Colon (tissue), 2 donors: ENCODE results near the gene LAPTM5.

Source experiments
- FAIRE-seq: peaks from 2 replicates; lab custom pipeline; 2012; peaks lifted over from hg19 to GRCh38; lab: Jason Lieb, UNC
- donor health status: control.
- donor health status: control.

The LAPTM5 gene

DNA sequence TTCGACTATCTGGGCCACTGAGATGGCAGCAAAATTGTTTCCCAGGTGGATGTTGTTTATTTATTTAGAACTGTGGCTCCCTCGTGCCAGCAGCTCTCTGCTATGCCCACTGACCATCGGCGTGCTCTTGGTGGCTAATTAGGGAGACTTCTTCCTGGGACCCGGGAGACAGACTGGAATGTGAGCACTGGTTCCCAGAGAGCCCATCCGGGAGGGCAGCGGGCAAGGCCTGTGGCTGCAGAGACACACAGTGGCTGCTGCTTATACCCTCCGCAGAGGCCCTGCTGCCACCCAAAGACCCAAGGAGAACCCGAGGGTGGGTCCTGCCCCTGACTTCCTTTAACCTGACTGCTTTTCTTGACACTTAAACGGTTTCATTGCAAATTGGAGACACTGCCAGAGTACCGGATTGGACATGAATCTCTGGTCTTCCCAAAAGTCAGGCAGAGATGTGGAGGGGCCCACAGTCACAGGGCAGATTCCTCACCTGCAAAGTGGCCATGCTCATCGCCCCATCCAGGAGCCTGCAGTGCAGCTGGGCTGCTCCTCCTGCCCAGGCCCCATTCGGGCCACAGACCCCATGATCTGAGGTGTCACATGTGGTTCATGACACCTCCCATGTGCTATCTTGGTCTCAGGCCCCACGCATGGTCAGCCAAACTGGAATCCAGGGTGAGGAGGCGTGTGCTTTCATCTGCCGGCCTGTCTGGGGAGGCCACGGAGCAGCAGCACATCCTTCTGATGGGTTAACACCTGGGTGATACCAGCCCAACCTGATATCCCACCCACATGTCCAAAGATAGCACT lies 28.5 kb downstream of the LAPTM5 start:
- FAIRE-seq = no peak

DNA sequence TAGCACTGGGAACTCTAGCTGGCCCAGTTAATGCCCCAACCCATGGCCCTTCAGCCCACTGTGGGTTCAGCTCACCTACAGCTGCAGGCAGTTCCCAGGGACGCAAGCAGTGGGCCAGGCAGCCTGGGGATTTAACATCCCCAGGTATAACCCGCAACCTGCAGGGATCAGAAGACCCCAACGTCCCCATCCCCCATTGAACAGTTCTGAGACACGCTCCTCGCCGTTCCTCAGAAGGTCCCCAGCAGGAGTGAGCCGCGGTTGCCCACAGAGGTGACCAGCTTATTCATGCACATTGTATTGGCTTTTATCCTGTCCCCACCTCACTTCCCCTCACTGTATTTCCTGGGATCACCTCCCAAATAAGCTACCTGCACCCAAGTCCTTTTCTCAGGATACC lies 29.2 kb downstream of the LAPTM5 start:
- no peak for FAIRE-seq

DNA sequence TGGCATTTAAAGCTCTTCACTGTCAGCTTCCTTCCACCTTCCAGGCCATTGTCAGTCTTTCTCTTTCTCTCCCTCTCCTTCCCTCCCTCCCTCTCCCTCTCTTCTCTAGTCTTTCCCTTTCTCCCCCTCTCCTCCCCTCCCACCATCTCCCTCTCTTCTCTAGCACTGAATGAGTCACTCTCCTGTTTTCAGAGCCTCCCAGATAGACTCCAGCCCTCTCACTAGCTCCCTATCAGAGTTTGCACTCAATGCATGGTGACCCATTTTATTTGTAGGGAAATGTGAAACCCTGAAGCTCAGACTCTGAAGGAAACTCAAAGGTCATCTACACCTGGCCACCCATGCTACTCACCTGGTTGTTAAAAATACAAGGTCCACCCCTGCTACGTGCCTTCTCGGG lies 29.8 kb downstream of the LAPTM5 start:
- no peak for FAIRE-seq

DNA sequence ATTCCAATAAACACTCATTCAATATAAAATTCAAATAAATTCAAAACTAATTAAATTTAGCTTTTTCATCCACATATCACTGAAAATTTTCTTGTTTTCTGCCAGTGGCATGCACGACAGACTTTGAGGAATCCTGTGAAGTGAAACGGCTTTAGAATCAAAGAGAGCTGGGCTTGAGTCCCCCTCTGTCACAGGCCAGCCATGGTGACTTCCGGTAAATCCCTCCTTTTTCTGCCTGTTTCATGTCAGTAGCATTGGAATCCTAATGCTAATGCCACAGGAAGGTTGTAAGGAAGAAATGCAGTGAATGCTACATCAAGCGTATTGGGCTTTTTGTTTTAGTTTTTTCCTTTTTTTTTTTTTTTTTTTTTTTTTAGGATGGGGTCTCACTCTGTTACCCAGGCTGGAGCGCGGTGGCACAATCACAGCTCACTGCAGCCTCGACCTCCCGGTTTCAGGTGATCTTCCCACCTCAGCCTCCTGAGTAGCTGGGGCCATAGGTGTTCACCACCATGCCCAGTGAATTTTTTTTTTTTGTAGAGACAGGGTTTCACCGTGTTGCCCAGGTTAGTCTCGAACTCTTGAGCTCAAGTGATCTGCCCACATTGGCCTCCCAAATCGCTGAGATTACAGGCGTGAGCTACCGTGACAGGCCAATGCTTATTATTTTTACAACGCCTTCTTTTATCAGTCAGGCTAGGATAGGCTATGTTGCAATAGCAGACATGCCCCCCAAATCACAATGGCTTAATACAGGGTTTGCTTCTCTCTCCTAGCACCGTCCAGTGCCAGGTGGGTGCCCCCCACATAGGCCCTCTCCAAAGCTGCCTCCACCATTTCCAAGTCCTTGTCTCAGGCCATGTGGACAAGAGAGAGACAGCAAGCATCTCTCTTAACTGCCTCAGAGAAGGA lies 30.5 kb downstream of the LAPTM5 start:
- FAIRE-seq = no peak

DNA sequence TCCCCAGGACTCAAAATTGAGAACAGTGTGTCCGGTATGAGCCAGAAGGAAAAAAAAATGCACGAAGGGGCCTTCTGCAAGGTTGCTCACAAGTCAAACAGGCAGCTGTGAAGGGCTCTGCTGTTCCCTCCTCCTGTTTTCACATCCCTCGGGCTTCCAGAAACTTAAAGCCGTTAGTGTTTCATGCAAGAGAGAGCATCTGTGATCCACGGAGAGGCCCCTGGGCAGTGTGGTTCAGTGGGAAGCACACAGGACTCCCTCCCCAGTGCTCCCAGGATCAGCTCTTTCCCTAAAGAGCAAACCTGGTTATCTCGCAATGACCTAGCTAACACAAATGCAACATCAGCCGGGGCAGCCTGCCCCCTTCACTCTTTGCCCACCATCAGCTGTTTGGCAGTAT lies 31.3 kb downstream of the LAPTM5 start:
- no peak for FAIRE-seq

DNA sequence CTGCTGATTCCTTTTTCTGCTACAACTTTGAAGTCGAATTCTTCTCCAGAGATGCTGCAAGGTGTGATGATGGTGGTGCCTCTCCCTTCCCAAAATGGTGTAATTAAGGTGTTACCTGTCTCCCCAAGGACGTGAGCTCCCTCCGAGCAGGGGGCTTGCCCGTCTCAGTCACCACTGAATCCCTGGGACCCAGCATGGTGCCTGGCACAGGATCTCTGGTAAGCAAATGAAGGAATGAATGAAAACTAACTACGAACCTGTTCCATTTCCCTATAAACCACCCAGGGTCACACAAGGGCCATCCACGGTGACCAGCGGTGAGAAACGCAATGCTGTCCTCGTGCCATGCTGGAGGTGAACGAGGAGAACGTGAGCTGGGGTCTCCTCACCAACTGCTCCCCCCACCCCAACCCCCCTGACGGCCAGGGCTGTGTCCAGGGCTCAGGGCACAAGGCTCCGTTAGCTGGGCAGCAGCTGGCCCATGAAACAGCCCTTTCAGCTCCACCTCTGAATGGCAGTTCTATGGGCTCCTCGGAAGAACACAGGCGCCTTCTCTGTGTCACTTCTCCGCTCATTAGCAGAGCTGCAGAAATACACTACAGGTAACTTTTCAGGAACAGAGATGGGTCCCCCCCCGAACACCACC lies 32.0 kb downstream of the LAPTM5 start:
- FAIRE-seq = no peak

DNA sequence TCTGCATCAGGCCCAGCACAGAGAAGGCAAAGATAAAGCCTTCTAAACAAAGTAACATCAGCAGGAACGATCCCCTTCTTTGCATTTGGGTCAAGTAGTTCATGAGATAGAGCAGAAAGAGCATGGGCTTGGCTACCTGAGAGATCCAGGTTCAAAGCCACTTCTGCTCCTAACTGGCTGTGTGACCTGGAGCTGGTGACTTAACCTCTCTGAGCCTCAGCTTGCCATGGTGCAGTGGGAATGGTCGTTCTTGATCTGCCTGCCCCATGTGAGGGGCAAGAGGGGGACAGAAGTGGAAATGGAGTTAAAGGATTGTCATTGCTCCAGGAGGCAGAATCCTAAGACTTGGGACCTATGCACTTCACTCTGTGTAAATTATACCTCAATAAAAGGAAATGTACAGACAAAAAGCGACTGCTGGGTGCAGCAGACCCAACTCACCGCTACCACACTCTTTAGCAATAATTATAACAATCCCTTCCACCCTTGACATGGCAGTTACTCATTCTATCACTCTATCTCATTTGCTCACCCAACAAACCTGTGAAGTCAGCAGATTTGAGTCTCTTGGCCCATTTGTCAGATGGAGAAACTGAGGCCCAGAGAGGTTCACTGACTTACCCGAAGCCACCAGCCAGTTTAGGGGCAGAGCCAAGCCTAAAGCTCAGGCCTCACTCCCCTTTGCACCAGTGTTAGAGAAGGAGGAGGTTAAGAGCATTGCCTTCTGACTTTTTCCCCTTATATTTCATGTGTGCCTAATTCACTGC lies 32.7 kb downstream of the LAPTM5 start:
- no peak for FAIRE-seq

DNA sequence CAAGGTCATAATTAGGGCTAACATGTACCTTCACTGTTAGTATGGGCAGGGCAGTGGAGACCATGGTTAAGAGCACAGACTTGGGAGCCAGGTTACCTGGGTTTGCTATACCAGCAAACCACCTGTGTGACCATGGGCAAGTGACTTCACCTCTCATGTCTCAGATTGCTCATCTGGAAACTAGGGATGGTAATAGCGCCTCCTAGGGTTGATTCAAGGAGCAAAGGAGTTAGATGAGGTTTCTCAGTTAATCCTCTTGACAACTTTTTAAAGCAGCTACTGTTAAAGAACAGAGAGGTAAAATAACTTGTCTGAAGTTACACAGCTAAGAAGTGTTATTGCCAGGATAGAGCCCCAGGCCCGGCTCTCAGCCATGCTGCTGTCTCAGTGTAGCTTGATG lies 33.4 kb downstream of the LAPTM5 start:
- FAIRE-seq = no peak

DNA sequence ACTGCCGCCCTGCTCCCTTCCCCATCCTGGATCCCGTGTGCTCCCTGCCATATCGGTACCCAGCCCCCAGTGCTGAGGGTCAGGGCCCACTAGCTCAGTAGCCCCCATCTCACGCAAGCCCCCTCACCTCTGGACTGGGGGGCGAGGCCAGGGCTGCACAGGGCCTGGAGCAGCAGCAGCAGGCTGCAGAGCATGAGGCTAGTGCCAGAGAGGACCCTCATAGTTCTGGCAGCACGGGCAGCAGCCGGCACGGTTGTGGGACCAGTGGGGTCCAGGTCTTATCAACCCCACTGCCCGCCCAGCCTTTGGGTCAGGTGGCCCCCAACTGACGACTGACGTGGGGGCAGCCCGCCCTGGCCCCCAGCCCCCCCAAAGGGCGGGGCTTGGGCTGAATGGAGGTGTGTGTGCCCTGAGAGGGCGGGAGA lies 34.2 kb downstream of the LAPTM5 start, which contains the start of gene MATN1:
Gene MATN1, minus strand, starts transcription at position 255 of the 425 bp plus-strand sequence. Its CDS starts 34 bp downstream, at position 221.
- no peak for FAIRE-seq

DNA sequence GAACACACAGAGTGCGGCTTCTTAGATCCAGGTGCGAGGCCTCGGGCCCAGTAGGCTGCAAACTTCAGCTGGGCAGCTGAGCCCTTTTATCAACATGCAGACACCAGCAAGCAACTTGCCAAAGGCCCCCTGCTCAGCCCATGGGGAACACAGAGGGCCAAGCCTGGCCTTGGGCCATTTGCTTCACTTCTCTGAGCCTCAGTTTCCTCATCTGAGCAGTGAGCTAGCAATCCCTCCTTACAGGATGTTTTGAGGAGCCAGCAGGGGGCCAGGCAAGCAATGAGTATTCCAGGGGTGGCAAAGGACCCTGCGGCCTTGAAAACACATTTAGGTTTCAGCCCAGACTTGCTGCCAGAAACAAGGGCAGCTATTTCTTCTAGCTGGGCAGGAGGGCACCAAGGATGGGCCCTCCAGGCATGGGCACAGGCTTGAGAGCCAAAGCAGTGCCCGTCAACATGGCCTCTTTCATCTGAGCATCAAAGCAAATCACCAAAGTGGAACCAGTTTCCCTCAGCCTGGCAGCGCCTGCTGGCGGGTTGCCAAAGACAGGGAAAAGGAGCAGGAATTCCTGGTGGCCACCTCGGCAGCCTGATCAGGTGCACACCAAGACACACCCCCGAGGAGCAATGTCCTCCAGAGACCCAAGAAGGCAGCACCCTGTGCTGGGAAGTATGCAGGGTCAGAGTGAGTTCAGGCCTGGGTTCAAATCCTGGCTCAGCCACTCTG lies 35.6 kb downstream of the LAPTM5 start:
- FAIRE-seq = no peak

DNA sequence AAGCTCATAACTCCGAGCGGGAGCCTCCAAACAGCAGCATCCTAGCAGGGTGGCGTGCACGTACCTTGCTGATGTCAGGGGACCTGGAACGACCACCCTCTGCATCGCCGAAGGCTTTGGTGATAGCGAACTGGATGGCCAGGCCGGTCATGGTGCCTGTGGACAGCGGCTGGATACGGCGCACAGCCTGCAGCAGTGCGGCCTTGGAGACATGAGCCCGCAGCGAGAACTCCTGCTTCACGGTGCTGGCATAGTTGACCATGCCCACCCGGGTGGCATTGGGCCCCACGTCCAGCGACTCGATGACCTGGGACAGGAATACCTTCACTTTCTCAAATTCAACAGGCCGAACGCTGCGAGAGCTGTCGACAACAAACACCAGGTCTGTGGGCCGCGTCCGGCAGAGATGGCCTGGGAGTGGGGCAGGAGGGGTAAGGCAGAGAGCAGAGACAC lies 36.2 kb downstream of the LAPTM5 start:
- FAIRE-seq = no peak

DNA sequence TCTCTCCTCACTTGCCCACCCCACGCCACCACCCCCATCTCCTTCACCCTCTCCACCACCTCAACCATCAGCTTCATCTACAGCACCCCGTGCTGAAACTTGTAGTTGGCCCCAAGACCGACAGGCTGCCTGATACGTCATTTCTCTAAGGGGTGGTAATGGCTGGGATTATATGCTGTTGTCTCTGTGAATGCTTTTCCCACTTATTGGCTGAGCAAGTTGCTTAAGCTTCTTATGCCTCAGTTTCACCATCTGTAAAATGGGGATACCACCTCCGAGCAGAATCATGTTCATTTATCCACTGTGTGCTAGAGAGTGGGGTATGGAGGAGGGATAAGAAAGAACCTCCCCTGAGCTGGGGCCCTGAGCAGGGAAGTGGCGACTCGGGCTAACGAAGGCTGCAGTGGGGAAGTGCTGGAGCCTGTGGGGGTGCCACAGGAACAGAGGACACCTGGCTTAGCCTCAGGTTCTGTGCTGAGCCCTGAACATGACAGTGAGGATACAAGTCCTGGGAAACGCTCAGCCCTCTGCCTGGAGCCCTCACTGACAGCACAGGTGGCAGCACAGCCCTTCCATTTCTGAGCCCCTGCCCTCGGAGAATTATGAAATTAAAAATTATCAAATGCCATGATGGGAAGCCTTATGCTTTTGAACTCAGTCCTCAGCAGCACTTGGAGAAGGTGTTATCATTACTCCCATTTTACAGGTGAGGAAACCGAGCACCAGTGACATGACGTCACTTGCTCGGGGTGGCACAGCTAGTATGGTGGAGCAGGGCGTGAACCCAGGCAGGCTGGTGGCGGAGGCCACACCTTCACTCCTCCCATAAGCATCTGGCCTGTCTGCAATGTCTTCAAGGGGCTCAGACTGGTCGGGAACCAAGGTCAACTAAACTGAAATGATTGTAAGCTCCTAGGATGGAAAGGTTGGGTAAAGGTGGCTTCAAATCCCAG lies 37.0 kb downstream of the LAPTM5 start:
- FAIRE-seq = no peak

DNA sequence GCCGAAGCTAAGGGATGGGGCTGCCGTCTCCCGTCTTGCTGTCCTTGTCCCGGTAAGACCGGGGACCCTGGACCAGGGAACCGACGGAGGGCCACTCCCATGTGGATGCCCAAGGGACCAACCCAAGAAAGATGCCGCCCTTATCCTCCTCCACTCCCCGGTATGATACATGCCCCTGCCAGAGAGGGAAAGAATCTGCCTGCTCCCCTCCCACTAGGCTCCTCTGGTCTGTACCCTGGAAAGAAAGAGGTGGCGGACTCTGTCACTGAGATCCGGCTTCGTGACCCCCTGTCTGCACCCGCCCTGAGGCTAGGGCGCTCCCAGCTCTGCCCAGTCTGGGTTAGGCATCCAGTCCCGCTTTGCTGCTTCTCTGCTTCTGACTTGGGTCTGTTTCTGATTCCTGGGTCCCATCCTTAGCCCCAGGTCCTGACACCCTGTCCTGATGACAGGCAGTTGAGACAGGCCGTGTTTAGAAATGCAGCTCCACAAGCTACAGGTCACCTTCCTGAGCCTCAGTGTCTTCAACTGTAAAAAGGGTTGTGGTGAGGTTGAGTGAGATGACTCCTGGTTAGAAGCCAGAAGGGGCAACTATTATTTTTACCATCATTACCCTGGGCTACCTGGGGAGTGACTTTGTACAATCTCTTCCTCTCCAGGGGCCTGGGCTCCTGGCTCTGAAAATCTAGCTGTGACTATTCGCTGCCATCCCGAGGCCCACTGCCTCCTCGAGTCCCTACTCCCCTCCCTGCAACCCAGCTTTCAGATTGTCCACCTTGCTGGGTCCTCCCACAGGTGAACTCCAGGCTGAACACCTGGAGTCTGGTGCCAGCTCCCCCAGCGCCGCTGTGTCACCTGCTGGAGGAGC lies 37.9 kb downstream of the LAPTM5 start:
- FAIRE-seq = no peak

DNA sequence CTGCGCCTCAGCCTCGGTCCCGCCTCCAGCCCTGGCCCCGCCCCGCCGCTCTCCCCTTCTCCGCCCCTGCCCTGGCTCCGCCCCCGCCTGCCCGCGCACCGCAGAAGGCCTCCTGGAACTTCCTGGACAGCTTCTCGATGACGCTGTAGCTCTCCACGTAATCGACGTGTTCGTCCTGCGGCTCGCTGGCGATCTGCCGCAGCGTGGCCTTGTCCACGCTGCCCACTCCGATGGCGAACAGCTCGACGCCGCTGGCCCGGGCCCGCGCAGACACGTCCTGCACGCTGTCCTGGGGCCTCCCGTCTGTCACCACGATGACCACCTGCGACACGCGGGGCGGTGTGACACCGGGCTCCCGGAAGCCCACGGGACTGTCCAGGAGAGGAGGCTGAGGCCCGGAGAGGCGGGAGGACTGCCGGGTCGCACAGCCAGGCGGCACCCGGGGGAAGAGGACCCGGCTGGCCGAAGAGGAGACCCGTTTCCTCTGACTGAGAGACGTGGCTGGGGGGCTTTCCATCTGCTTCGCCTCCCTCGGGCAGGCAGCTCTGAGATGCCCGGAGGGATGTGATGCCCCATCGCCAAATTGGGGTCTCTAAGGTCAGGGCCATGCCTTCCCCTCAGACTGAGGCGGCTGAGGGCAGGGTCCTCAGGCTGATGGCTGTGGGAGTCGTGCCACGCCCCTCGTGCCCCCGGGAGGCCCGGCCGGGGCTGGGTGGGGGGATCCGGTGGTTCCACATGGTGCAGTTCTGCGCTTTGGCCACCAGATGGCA lies 38.8 kb downstream of the LAPTM5 start:
- no peak for FAIRE-seq

DNA sequence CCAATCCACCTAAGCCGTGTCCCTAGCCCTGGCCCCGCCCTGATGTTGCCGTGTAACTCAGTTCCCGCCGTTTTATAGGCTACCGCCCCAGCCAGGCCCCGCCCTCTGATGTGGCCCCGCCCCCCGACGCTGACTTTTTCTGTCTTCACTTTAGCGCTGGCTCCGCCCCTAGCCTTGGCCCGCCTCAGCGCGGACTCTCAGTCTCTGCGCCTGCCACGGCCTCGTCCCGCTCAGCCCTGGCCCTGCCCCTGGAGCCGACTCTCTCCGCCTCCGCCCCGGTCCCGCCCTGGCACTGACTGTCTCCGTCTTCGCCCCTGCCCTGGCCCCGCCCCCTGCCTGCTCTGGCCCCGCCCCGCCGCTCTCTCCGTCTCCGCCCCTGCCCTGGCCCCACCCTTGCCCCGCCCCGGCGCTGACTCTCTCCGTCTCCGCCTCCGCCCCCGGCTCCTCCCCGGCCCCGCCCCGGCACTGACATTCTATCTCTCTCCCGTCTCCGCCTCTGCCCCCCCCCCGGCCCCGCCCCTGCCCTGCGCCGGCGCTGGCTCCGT lies 39.4 kb downstream of the LAPTM5 start:
- FAIRE-seq = no peak

DNA sequence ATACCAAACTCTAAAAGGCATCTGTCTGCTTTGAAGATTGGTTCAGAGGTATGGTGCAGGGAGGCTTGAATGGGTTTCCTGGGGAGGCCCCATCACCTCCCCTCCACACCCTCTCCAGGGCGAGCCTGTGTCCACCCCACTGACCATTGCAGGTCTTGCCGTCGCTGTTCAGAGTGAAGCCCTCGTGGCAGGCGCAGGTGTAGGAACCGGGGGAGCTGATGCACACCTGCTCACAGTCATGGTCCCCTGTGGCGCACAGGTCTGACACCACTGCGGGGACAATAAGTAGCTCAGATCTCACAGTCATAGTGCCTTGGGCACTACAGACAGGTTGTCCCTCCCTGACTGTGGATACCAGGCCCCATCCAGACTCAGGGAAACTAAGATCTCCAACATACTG lies 40.9 kb downstream of the LAPTM5 start:
- FAIRE-seq = no peak

DNA sequence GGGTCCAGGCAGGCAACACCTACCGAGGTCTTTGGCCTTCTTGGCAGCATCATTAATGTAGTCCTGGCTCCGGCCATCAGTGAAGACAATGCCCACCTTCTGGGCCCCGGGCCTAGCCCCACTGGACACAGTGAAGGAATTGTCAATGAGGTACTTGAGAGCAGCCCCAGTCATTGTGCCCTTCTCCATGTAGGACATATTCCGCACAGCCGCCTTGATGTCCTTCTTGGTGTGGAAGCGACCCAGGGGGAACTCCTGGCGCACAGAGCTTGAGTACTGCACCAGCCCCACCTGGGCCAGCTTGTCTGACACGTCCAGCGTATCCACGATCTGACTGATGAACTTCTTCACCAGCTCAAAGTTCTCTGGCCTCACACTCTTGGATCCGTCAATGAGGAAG lies 41.7 kb downstream of the LAPTM5 start:
- FAIRE-seq = no peak

DNA sequence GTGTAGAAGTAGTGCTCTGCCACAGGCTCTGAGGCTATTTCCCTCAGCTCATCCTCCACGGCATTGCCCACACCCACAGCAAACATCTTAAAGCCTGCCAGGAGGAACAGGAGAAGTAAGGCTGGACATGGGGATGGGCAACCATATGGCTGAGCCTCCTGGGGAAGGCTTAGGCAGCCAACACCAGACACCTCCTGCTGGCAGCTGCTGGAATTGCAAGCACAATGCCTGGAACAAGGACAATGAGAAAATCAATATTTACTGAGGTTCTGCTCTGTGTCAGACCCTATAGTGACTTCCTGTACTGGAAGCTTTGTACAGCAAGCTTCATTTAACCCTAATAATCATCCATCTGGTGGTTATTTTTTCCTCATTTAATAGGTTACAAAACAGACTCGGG lies 42.4 kb downstream of the LAPTM5 start:
- no peak for FAIRE-seq
